ENCODE data around the gene FZD10.

The FZD10 gene, protein sequence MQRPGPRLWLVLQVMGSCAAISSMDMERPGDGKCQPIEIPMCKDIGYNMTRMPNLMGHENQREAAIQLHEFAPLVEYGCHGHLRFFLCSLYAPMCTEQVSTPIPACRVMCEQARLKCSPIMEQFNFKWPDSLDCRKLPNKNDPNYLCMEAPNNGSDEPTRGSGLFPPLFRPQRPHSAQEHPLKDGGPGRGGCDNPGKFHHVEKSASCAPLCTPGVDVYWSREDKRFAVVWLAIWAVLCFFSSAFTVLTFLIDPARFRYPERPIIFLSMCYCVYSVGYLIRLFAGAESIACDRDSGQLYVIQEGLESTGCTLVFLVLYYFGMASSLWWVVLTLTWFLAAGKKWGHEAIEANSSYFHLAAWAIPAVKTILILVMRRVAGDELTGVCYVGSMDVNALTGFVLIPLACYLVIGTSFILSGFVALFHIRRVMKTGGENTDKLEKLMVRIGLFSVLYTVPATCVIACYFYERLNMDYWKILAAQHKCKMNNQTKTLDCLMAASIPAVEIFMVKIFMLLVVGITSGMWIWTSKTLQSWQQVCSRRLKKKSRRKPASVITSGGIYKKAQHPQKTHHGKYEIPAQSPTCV

DNA sequence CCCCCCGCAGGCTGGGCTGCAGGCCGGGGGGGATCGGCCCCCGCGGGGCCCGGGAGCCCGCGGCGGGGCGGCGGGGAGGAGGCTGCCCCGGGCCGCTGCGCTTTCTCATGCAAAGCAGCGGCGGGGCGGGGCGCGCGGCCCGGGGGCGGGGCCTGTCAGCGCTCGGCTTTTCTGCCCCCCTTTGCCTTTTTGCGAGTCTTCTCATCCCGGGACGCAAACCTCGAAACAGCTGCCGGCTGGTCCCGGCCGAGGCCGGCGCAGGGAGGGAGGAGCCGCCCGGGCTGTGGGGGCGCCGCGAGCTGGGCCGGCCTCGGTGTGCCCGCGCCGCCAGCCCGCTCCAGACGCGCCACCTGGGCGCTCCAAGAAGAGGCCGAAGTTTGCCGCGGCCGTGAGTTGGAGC is at the start of gene FZD10:
TSS of gene FZD10 (plus strand) at position 198 of the 400 bp plus-strand sequence. CDS start 479 bp downstream, outside the sequence.
- H3K36me3 ChIP-seq (ENCODE audit: insufficient read depth, low read length): no peaks in the 10 kb centered on the region
- no peaks in the 10 kb centered on the region for H3K4me1 ChIP-seq (ENCODE audit: insufficient read depth, low read length)
- H3K9me3 ChIP-seq (ENCODE audit: low read length): no peaks in the 10 kb centered on the region
- peaks cover 13 to 43% of the 10 kb centered on the region in 2 donors for H3K27me3 ChIP-seq (ENCODE audit: control insufficient read depth in 1 of 2, insufficient read depth in 2 of 2, low read length in 2 of 2)
- peak within 1 kb of the TSS; percentile 18 to 47 for H3K4me3 ChIP-seq (ENCODE audit: low read depth in 1 of 2, low read length in 2 of 2)
- no peak within 1 kb of the TSS for H3K9ac ChIP-seq (ENCODE audit: low read length)
- H3K27ac ChIP-seq (ENCODE audit: low read depth, low read length): no peak within 1 kb of the TSS

DNA sequence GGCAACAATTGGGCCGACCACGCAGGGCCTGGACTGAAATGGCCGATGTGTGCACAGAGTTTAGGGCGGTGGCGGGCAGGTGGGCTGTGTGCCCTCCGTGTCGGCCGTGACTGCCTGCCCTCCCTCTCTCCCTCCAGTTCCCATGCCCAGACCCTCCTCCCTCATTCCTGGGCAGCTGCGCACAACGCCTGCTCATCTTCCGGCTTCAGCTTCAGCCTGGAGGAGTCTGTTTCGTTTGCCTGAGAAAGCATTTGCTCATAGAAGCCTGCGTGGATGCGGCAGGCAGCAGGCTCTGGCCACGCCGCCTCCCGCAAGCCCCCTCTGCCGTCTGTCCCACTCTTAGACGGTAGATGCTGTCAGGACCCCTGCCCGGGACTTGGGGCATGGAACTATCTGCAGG is 47.3 kb upstream of the FZD10 start:
- no peak overlapping the region for H3K27ac ChIP-seq (ENCODE audit: low read depth, low read length)
- no peaks in the 10 kb centered on the region for H3K9me3 ChIP-seq (ENCODE audit: low read length)
- H3K36me3 ChIP-seq (ENCODE audit: insufficient read depth, low read length): no peaks in the 10 kb centered on the region
- H3K4me3 ChIP-seq (ENCODE audit: low read depth in 1 of 2, low read length in 2 of 2): no peak overlapping the region
- H3K27me3 ChIP-seq (ENCODE audit: control insufficient read depth in 1 of 2, insufficient read depth in 2 of 2, low read length in 2 of 2): no peaks in the 10 kb centered on the region
- no peak overlapping the region for H3K9ac ChIP-seq (ENCODE audit: low read length)
- H3K4me1 ChIP-seq (ENCODE audit: insufficient read depth, low read length): no peaks in the 10 kb centered on the region

DNA sequence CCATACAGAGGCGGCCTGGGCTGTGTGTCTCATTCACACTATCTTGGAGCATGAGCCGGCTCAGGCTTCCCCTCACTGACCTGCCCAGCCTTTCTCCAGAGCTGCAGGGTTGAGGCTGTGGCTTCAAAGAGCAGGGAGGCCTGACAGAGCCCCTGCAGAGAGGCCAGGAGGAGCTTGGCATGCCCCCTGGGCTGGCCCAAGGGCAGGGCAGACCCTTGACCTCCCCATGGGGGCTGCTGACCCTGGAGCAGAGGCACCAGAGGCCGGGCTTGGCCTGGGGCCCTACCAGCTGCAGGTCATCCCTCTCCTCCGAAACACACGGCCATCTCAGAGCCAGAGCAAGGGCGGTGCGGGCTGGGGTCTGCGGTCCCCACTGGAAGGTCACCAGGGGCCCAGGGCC is 46.6 kb upstream of the FZD10 start:
- Histone ChIP-seq H3K27me3 (ENCODE audit: control insufficient read depth in 1 of 2, insufficient read depth in 2 of 2, low read length in 2 of 2) (no peaks in the 10 kb centered on the region), H3K36me3 (ENCODE audit: insufficient read depth, low read length) (no peaks in the 10 kb centered on the region), H3K4me1 (ENCODE audit: insufficient read depth, low read length) (no peaks in the 10 kb centered on the region), H3K9ac (ENCODE audit: low read length) (no peak overlapping the region), H3K4me3 (ENCODE audit: low read depth in 1 of 2, low read length in 2 of 2) (no peak overlapping the region), H3K9me3 (ENCODE audit: low read length) (no peaks in the 10 kb centered on the region), H3K27ac (ENCODE audit: low read depth, low read length) (no peak overlapping the region)

DNA sequence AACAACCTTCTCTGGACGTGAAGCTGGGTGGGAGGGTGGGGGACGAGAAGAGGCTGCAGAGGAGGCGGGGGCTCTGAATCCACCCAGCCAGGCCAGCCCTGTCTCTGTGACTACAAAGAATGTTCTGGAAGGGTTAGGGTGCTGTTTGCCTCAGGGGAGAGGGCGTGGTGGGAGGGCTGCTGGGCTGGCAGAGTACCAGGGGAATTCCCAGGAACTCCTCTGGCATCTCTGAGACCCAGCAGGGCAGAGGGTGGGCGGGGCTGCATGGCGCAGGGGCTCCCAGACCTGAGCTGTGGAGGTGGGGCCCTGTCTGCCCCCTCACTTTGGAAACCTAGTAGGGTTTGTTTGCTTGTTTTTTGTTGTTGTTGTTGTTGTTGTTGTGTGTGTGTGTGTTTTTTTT is 45.5 kb upstream of the FZD10 start:
- Histone ChIP-seq H3K9ac (ENCODE audit: low read length) (no peak overlapping the region), H3K4me1 (ENCODE audit: insufficient read depth, low read length) (no peaks in the 10 kb centered on the region), H3K9me3 (ENCODE audit: low read length) (no peaks in the 10 kb centered on the region), H3K4me3 (ENCODE audit: low read depth in 1 of 2, low read length in 2 of 2) (no peak overlapping the region), H3K27ac (ENCODE audit: low read depth, low read length) (no peak overlapping the region), H3K36me3 (ENCODE audit: insufficient read depth, low read length) (no peaks in the 10 kb centered on the region), H3K27me3 (ENCODE audit: control insufficient read depth in 1 of 2, insufficient read depth in 2 of 2, low read length in 2 of 2) (no peaks in the 10 kb centered on the region)

DNA sequence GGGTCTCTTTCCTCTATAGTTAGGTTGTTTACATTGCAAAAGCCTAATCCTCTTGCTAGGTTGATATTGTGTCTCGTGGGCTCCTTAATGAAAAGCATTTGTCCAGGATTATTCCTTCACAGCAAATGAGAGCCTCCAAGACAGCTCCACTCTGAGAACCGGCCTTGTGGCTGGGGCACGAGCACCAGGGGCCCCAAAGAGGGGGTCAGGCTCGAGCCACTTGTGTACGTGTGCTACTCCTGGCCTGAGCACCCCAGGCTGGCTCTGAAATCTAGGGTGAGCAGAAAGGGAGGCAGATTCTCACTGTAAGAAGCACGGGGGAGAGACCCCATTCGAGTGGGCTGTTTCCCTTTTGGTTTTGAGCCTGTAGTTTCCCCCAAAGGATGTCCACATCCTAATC is 45.0 kb upstream of the FZD10 start:
- no peak overlapping the region for H3K9ac ChIP-seq (ENCODE audit: low read length)
- H3K27me3 ChIP-seq (ENCODE audit: control insufficient read depth in 1 of 2, insufficient read depth in 2 of 2, low read length in 2 of 2): no peaks in the 10 kb centered on the region
- H3K36me3 ChIP-seq (ENCODE audit: insufficient read depth, low read length): no peaks in the 10 kb centered on the region
- no peaks in the 10 kb centered on the region for H3K4me1 ChIP-seq (ENCODE audit: insufficient read depth, low read length)
- no peak overlapping the region for H3K4me3 ChIP-seq (ENCODE audit: low read depth in 1 of 2, low read length in 2 of 2)
- no peaks in the 10 kb centered on the region for H3K9me3 ChIP-seq (ENCODE audit: low read length)
- H3K27ac ChIP-seq (ENCODE audit: low read depth, low read length): no peak overlapping the region

DNA sequence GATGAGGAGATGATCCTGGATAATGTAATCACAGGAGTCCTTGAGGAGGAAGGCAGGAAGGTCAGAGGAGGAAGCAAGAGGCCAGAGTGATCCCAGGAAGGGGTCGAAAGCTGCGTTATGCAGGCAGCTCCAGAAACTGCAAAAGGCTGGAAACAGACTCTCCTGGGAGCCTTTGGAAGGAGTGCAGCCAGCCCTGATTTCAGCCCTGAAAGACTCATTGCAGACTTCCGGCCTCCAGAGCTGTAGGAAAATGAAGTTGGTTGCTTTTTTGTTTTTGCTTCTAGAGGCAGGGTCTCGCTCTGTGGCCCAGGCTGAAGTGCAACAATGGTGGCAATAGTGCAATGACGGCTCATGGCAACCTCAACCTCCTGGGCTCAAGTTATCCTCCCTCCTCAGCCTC is 44.6 kb upstream of the FZD10 start:
- Histone ChIP-seq H3K4me3 (ENCODE audit: low read depth in 1 of 2, low read length in 2 of 2) (no peak overlapping the region), H3K4me1 (ENCODE audit: insufficient read depth, low read length) (no peaks in the 10 kb centered on the region), H3K9ac (ENCODE audit: low read length) (no peak overlapping the region), H3K27me3 (ENCODE audit: control insufficient read depth in 1 of 2, insufficient read depth in 2 of 2, low read length in 2 of 2) (no peaks in the 10 kb centered on the region), H3K27ac (ENCODE audit: low read depth, low read length) (no peak overlapping the region), H3K9me3 (ENCODE audit: low read length) (no peaks in the 10 kb centered on the region), H3K36me3 (ENCODE audit: insufficient read depth, low read length) (no peaks in the 10 kb centered on the region)

DNA sequence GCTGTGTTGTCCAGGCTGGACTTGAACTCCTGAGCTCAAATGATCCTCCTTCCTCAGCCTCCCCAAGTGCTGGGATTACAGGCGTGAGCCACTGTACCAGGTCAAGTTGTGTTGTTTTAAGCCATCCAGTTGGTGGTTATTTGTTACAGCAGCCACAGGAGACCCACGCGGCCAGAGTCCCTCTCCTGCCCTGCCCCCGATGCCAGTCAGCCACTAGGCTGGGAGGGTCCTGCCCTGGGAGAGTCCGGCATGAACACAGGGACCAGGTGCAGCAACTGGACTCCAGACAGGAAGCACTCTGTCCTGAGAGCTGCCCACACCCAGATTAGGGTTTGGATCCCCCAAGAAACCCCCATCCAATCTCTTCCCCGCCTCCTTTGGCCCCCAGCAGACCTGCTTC is 44.1 kb upstream of the FZD10 start:
- Histone ChIP-seq H3K4me1 (ENCODE audit: insufficient read depth, low read length) (no peaks in the 10 kb centered on the region), H3K9me3 (ENCODE audit: low read length) (no peaks in the 10 kb centered on the region), H3K9ac (ENCODE audit: low read length) (no peak overlapping the region), H3K36me3 (ENCODE audit: insufficient read depth, low read length) (no peaks in the 10 kb centered on the region), H3K4me3 (ENCODE audit: low read depth in 1 of 2, low read length in 2 of 2) (no peak overlapping the region), H3K27me3 (ENCODE audit: control insufficient read depth in 1 of 2, insufficient read depth in 2 of 2, low read length in 2 of 2) (no peaks in the 10 kb centered on the region), H3K27ac (ENCODE audit: low read depth, low read length) (no peak overlapping the region)

DNA sequence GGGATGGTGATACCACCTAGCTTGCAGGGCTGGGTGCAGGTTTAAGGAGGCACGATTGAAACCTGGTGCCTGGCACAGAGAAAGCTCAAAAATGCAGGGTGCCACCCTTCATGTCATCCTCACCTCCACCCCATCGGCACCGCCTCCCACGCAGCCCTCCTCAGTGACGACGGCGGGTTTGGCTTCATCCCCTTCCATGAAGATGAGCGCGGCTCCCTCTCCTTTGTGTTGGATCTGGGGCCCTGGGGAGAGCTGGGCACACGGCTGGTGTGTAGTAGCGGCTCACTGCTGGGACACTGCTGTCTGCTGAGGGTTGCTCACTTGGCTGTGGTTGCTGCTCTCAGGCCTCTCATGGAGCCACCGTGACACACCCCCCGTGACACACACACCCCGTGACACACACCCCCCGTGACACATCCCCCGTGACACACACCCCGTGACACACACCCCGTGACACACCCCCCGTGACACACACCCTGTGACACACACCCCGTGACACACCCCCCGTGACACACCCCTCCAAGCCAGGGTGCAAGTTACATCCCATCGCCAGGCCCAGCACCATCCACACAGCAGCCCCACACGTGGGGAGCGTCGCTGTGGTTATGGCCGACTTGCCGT is 42.9 kb upstream of the FZD10 start:
- no peaks in the 10 kb centered on the region for H3K36me3 ChIP-seq (ENCODE audit: insufficient read depth, low read length)
- no peak overlapping the region for H3K4me3 ChIP-seq (ENCODE audit: low read depth in 1 of 2, low read length in 2 of 2)
- H3K4me1 ChIP-seq (ENCODE audit: insufficient read depth, low read length): no peaks in the 10 kb centered on the region
- H3K27ac ChIP-seq (ENCODE audit: low read depth, low read length): no peak overlapping the region
- H3K9me3 ChIP-seq (ENCODE audit: low read length): no peaks in the 10 kb centered on the region
- no peak overlapping the region for H3K9ac ChIP-seq (ENCODE audit: low read length)
- H3K27me3 ChIP-seq (ENCODE audit: control insufficient read depth in 1 of 2, insufficient read depth in 2 of 2, low read length in 2 of 2): no peaks in the 10 kb centered on the region

DNA sequence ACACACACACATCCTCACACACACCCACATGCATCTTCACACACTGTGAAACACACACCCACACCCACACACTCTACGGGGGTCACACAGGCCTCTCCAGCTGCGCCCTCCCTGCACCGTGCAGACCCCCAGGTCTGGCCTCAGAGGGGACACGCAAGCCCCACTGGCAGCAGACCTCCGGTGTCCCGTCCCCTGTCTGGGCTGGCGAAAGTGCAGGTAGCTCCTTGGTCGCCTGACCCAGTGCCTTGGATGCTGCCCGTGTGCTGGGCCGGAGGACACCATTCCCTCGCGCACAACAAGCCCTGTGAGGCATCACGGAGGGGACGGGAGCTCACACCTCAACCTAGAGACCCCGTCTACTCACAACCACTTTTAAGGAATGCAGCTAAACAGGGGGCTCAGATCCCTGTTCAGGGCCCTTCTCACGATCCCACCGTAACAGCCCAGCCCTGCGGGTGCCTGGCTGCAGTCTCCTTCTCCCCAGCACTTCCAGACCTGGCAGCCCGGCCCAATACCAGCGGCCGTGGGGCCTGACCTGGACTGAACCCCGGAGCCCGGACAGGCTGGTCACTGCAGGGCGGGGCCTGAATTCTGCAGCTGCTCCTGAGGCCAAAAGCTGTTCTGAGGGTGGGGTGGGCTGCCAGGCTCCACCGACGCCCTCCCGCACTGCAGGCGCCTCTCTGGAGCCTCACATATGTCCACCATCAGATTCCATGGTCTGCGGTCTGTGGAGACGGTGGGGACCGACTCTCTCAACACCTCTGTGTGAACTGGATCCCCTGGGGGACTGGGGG is 42.1 kb upstream of the FZD10 start:
- no peak overlapping the region for H3K27ac ChIP-seq (ENCODE audit: low read depth, low read length)
- no peak overlapping the region for H3K4me3 ChIP-seq (ENCODE audit: low read depth in 1 of 2, low read length in 2 of 2)

DNA sequence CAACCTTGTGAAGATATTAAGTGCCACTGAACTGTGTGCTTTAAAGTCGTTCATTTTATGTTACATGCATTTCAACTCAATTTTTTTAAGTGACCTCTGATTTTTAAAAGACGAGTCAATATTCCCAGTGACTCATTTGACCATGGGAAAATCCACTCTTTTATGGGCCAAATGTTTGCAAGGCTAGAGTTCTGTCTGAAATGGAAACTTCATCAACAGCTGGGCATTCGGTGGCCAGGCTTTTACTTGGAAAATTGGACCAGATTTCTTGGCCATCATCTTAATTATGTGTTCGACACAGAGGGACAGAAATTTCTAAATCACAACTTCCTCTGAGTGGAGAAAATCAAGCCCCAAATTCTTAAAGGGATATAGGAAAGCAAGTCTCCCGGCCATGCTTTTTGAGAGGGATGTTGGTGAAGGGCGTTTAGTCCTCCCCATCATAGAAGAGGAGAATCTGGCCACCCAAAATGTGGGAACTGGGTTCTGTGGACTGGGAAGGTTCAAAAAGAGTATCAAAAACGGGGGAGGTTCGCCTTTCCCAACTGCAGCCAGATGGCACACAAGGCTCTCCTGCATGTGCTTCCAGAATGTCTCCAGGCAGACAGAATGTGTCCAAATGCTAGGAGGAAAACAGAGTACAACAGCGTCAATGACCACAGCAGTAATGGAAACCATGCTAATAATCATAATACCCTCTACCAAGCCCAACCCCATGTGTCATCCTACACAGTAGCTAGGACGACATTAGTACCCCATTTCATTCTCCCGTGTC is 40.9 kb upstream of the FZD10 start:
- no peaks in the 10 kb centered on the region for H3K4me1 ChIP-seq (ENCODE audit: insufficient read depth, low read length)
- H3K27me3 ChIP-seq (ENCODE audit: control insufficient read depth in 1 of 2, insufficient read depth in 2 of 2, low read length in 2 of 2): no peaks in the 10 kb centered on the region
- no peaks in the 10 kb centered on the region for H3K36me3 ChIP-seq (ENCODE audit: insufficient read depth, low read length)
- no peak overlapping the region for H3K27ac ChIP-seq (ENCODE audit: low read depth, low read length)
- no peak overlapping the region for H3K9ac ChIP-seq (ENCODE audit: low read length)
- H3K9me3 ChIP-seq (ENCODE audit: low read length): no peaks in the 10 kb centered on the region
- H3K4me3 ChIP-seq (ENCODE audit: low read depth in 1 of 2, low read length in 2 of 2): no peak overlapping the region

More for the DNA sequence above, 42.1 kb upstream of the FZD10 start:
- no peaks in the 10 kb centered on the region for H3K27me3 ChIP-seq (ENCODE audit: control insufficient read depth in 1 of 2, insufficient read depth in 2 of 2, low read length in 2 of 2)
- no peak overlapping the region for H3K9ac ChIP-seq (ENCODE audit: low read length)
- no peaks in the 10 kb centered on the region for H3K4me1 ChIP-seq (ENCODE audit: insufficient read depth, low read length)
- H3K9me3 ChIP-seq (ENCODE audit: low read length): no peaks in the 10 kb centered on the region
- no peaks in the 10 kb centered on the region for H3K36me3 ChIP-seq (ENCODE audit: insufficient read depth, low read length)

DNA sequence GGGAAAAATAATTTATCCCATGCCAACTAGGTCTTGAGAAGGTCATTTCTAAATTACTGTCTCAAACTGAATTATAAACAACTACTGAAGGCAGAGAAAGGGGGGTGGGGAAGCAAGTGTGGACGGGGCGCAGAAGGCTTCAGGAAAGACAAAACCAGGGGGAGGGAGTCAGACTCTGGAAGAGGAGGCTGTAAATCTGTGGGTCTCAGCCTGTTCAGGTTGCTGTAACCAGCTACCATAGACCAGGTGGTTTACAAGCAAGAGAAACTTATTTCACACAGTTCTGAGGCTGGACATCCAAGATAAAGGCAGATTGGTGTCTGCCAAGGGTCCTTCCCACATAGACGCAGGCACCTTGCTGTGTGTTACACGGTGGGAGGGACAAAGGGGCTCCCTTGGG is 39.9 kb upstream of the FZD10 start:
- H3K27ac ChIP-seq (ENCODE audit: low read depth, low read length): no peak overlapping the region
- H3K9ac ChIP-seq (ENCODE audit: low read length): no peak overlapping the region
- no peaks in the 10 kb centered on the region for H3K27me3 ChIP-seq (ENCODE audit: control insufficient read depth in 1 of 2, insufficient read depth in 2 of 2, low read length in 2 of 2)
- no peaks in the 10 kb centered on the region for H3K36me3 ChIP-seq (ENCODE audit: insufficient read depth, low read length)
- H3K4me1 ChIP-seq (ENCODE audit: insufficient read depth, low read length): no peaks in the 10 kb centered on the region
- H3K9me3 ChIP-seq (ENCODE audit: low read length): no peaks in the 10 kb centered on the region
- no peak overlapping the region for H3K4me3 ChIP-seq (ENCODE audit: low read depth in 1 of 2, low read length in 2 of 2)
